22Rv1 (cell line): ENCODE measurements around the gene TXN.

Source experiments
- H3K27ac ChIP-seq: fragments of 450-650 bp; 2 replicates; pipeline ENCODE4 v1.5.1; 2017
- ZFX ChIP-seq: fragments of 450-650 bp; IDR thresholded peaks from 2 replicates; pipeline ENCODE4 v1.6.1; 2017; ENCODE audit warnings: antibody characterized with exemption, borderline replicate concordance
- TF ChIP-seq, protein P1 (sequence below): fragments of 450-650 bp; IDR thresholded peaks from 2 replicates; pipeline ENCODE4 v1.5.1; 2017; ENCODE audit warnings: mild to moderate bottlenecking

TXN gene

DNA sequence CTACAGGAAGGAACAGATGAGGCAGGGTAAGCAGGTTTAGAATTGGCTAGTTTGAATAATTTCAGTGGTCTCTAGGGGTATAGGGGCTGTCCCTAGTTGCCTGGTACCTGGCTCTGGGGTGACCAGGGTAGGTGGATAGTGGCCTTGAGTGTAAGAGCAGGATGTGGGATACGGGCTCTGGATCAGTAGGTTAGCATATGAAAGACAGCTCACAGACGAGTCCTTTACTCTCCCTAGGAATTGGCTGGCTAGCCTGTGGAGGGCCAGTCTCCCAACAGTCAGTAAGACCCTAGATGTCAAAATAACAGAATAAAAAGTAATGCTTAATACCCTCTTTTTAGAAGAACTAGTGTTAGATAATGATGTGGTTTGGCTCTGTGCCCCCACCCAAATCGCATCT lies 31.7 kb downstream of the TXN start:
- H3K27ac ChIP-seq, result no peak overlapping the region
- TF ChIP-seq ZFX, result no peak
- TF ChIP-seq, protein P1, sequence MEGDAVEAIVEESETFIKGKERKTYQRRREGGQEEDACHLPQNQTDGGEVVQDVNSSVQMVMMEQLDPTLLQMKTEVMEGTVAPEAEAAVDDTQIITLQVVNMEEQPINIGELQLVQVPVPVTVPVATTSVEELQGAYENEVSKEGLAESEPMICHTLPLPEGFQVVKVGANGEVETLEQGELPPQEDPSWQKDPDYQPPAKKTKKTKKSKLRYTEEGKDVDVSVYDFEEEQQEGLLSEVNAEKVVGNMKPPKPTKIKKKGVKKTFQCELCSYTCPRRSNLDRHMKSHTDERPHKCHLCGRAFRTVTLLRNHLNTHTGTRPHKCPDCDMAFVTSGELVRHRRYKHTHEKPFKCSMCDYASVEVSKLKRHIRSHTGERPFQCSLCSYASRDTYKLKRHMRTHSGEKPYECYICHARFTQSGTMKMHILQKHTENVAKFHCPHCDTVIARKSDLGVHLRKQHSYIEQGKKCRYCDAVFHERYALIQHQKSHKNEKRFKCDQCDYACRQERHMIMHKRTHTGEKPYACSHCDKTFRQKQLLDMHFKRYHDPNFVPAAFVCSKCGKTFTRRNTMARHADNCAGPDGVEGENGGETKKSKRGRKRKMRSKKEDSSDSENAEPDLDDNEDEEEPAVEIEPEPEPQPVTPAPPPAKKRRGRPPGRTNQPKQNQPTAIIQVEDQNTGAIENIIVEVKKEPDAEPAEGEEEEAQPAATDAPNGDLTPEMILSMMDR, result no peak

DNA sequence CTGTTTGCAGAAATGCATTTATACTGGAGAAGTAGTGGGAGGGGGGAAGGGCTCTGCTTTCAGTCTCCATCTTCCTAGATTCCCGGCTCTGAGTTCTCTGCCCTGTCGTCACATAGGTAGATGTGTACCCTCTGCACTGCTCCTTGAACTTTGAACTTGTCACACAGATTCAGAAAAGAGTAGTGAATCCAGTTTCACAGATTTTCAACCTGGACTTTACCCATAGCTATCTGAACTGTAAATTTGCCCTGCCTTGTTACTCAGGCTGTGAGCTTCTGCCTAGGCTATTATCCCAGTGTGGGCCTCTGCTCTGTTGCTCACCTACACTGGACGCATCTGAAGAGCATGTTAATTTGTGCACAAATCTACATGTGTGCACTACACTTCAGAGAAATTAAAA lies 35.5 kb downstream of the TXN start:
- no peak for TF ChIP-seq ZFX
- TF ChIP-seq, protein P1, result no peak
- no peak overlapping the region for H3K27ac ChIP-seq

DNA sequence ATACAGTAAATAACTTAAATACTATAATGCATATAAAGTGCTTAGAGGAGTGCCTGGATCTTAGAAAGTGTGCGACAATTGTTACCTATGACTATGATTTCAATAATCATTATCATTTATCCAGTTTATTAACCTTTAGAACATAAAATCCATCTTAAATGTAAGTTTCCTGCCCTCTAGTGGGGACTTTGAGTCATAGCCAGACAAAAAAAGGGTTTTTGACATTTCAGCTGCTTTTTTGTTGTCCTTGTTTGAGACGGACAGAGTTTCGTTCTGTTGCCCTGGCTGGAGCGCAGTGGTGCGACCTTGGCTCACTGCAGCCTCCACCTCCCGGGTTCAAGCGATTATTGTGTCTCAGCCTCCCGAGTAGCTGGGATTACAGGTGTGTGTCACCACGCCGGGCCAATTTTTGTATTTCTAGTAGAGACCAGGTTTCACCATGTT lies 38.6 kb downstream of the TXN start:
- H3K27ac ChIP-seq, result no peak overlapping the region
- no peak for TF ChIP-seq ZFX
- TF ChIP-seq, protein P1, result peak; percentile 76

DNA sequence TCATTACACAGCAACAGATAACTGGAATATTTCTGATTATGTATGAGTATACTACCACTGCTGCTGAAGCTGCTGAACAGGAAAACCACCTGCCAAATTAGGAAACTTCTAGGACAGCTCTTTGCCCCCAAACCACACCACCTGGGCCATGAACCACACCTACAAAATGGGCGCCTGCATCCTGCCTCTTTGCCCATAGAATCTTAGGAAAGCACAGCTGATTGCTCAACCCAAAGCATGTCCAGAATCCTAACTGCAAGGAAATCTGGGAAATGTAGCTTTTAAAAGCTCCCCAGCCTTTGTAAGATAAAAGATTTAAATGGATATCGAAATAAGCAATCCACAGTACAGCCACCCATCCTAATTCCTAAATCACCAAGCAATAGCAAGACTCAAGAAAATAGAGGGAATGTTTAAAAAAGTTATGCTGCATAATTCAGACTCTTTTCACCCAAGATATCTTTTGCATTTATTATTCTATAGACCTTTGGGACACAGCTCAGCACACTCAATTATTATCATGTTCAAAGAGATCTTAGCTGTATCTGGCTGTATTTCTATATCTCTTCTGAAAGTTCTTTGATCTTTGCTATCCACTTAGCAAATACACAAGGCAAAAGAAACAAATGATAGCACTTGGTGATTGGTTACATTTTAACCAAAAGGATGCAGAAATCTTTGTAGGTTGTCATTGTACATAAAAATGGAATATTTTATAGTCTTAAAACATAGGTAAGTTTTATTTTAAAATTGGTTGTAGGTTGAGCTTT lies 41.5 kb downstream of the TXN start:
- TF ChIP-seq, protein P1, result no peak
- no peak for TF ChIP-seq ZFX
- no peak overlapping the region for H3K27ac ChIP-seq

DNA sequence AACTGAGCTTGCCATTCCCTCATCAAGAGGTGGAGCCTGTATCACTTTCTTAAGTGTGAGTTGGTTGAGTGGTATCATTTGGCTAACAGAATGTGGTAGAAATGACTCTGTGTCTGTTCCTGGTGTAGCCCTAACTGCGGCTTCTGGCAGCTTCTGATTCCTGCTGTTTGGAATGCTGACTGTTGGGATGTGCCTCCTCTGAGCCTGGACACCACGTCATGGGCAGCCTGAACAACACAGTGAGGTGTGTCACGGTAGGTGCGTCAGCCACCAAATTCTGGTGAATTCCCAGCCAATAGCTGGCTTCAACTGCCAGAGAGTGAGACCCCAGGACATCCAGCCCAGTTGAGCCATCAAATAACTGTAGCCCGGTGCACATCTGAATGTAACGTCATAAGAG lies 42.2 kb downstream of the TXN start:
- TF ChIP-seq ZFX, result no peak
- TF ChIP-seq, protein P1, result no peak
- H3K27ac ChIP-seq, result no peak overlapping the region

DNA sequence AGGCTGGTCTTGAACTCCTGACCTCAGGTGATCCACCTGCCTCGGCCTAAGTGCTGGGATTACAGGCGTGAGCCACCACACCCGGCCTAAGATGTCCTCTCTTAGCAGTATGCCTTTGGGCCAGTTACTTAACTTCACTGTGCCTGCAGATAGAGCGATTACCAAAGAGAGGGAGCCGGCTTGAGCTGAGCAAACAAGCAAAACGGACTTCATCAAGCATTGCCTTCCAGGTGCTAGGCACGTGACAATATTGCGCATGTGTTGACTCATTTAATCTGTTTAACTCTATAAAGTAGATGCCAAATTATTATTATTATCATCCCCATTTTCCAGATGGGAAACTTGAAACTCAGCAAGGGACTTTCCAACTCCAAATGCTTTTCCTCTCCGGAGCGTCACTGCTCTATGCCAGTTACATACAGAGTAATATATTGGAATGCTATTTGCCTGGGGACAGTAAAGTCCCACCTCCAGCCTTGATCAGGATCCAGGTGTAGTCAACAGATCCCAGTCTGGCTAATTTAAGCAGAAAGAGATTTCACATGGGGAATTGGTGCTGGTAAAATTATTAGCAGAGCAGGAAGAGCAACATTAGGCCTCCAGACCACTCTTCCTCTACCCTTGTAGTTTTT lies 42.8 kb downstream of the TXN start:
- TF ChIP-seq, protein P1, result no peak
- TF ChIP-seq ZFX, result no peak
- no peak overlapping the region for H3K27ac ChIP-seq

DNA sequence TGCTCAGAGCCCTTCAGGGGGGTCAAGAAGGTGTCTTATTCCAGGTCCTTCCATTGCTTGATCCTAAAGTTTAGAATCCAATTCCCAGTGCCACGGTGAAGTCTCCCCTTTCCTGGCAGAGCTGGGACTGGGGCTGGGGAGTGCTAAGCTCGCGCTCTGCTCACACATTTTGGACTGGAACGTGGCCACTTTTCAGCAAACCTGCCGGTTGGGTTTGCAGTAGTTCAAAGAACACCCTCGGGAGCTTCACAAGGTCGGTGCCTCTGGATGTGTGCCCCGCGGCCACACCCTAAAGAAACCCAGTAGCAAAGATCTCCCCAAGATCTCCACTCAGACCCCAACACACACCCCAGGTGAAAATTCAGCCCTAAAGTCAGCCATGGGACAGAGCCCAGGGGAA lies 48.3 kb downstream of the TXN start, which contains the start of gene C9orf152:
TSS of gene C9orf152 (minus strand) at position 129 of the 400 bp plus-strand sequence. CDS start 580 bp downstream, outside the sequence.
- peak within 1 kb of the TSS; percentile 86 for H3K27ac ChIP-seq
- TF ChIP-seq, protein P1, result no peak
- no peak for TF ChIP-seq ZFX
